Neural progenitor cell (in vitro differentiated cells): ENCODE data around the gene DCC. TPM values are rescaled to one million over a fixed set of nuclear protein-coding genes. Genes with fewer than 3 reads are reported as not detected.

Experiments
- DNase-seq: peaks from one replicate; pipeline ENCODE4 v3.0.0-alpha.2; 2016; ENCODE audit warnings: low spot score
- H2AFZ ChIP-seq: fragments of 200-600 bp; sonication (generic); replicated peaks from 2 replicates; pipeline ENCODE4 v1.6.1; 2016; ENCODE audit warnings: antibody characterized with exemption
- H3F3A ChIP-seq: fragments of 200-600 bp; sonication (generic); 2 replicates; pipeline ENCODE4 v1.6.1; 2016; ENCODE audit warnings: antibody characterized with exemption, low read depth
- H3K27ac ChIP-seq: fragments of 200-600 bp; sonication (generic); 2 replicates; pipeline ENCODE4 v1.5.1; 2016; ENCODE audit warnings: mild to moderate bottlenecking
- H3K27me3 ChIP-seq: fragments of 200-600 bp; sonication (generic); 2 replicates; pipeline ENCODE4 v1.6.1; 2016; ENCODE audit warnings: mild to moderate bottlenecking, moderate library complexity
- H3K36me3 ChIP-seq: fragments of 200-600 bp; sonication (generic); 2 replicates; pipeline ENCODE4 v1.5.1; 2016
- H3K4me1 ChIP-seq: fragments of 200-600 bp; sonication (generic); 2 replicates; pipeline ENCODE4 v1.6.1; 2016; ENCODE audit warnings: mixed run types
- H3K4me2 ChIP-seq: fragments of 200-600 bp; sonication (generic); 2 replicates; pipeline ENCODE4 v1.6.1; 2016
- H3K4me3 ChIP-seq: fragments of 200-600 bp; sonication (generic); 2 replicates; pipeline ENCODE4 v1.5.1; 2016
- H3K79me2 ChIP-seq: fragments of 200-600 bp; sonication (generic); 2 replicates; pipeline ENCODE4 v1.6.1; 2016; ENCODE audit warnings: low read depth
- H3K9ac ChIP-seq: fragments of 200-600 bp; sonication (generic); 2 replicates; pipeline ENCODE4 v1.6.1; 2016
- H3K9me3 ChIP-seq: fragments of 200-600 bp; sonication (generic); 2 replicates; pipeline ENCODE4 v1.5.1; 2016; ENCODE audit warnings: low read depth
- H4K20me1 ChIP-seq: fragments of 200-600 bp; sonication (generic); 2 replicates; pipeline ENCODE4 v1.6.1; 2016; ENCODE audit warnings: low read depth
- H3K27ac Mint-ChIP-seq: 3 replicates; pipeline ENCODE4 v1.8.0; 2021; ENCODE audit warnings: mixed read lengths
- H3K27me3 Mint-ChIP-seq: 2 replicates; pipeline ENCODE4 v1.8.0; 2022; ENCODE audit warnings: low read depth, mild to moderate bottlenecking, inconsistent platforms, moderate library complexity, mixed read lengths; ENCODE audit not compliant: insufficient read depth
- H3K36me3 Mint-ChIP-seq: 3 replicates; pipeline ENCODE4 v1.8.0; 2021; ENCODE audit warnings: mixed read lengths
- H3K4me1 Mint-ChIP-seq: 3 replicates; pipeline ENCODE4 v1.8.0; 2021; ENCODE audit warnings: mixed read lengths
- H3K4me3 Mint-ChIP-seq: 3 replicates; pipeline ENCODE4 v1.8.0; 2021; ENCODE audit warnings: mild to moderate bottlenecking, moderate library complexity, mixed read lengths
- H3K9me3 Mint-ChIP-seq: 3 replicates; pipeline ENCODE4 v1.8.0; 2020; ENCODE audit warnings: mixed read lengths
- CTCF ChIP-seq: fragments of 200-600 bp; sonication (generic); IDR thresholded peaks from 2 replicates; pipeline ENCODE4 v1.5.1; 2017; ENCODE audit warnings: antibody characterized with exemption, mild to moderate bottlenecking
- EZH2 ChIP-seq: fragments of 200-600 bp; sonication (generic); IDR thresholded peaks from 2 replicates; pipeline ENCODE4 v1.6.1; 2017; ENCODE audit warnings: antibody characterized with exemption, mild to moderate bottlenecking, moderate library complexity
- EZH2phosphoT487 ChIP-seq: fragments of 200-600 bp; sonication (generic); IDR thresholded peaks from 2 replicates; pipeline ENCODE4 v1.6.1; 2017; ENCODE audit warnings: antibody characterized with exemption
- total RNA-seq: library from RNA; depleted of rRNA; stranded (reverse); fragments of >200 nt; gene quantifications from 2 replicates; pipeline ENCODE4 v1.2.3, GENCODE V29; 2015; ENCODE audit warnings: low replicate concordance

The DCC gene
- total RNA-seq, 1 donor from 2014 or later = 0.41 TPM

GRCh38 chr18:52489396-52490306 lies 149.7 kb downstream of the DCC start:
- no peak overlapping the region for H3K4me2 ChIP-seq
- no peak overlapping the region for H3K27ac Mint-ChIP-seq
- H4K20me1 ChIP-seq = no peaks in the 10 kb centered on the region
- no peak overlapping the region for H3K4me3 ChIP-seq
- peaks cover 9% of the 10 kb centered on the region for H3K9me3 Mint-ChIP-seq
- no peaks in the 10 kb centered on the region for H3K27me3 ChIP-seq
- H3K4me1 Mint-ChIP-seq = no peaks in the 10 kb centered on the region
- no peak for DNase-seq
- no peaks in the 10 kb centered on the region for H3K79me2 ChIP-seq
- H3K36me3 ChIP-seq = no peaks in the 10 kb centered on the region
- peaks cover 10% of the 10 kb centered on the region for H3K9me3 ChIP-seq
- no peak overlapping the region for H3K4me3 Mint-ChIP-seq
- no peaks in the 10 kb centered on the region for H3K27me3 Mint-ChIP-seq
- no peak overlapping the region for H3K27ac ChIP-seq
- H2AFZ ChIP-seq = no peak overlapping the region
- no peaks in the 10 kb centered on the region for H3F3A ChIP-seq
- no peaks in the 10 kb centered on the region for H3K4me1 ChIP-seq
- TF ChIP-seq EZH2 = no peak
- TF ChIP-seq CTCF = no peak
- TF ChIP-seq EZH2phosphoT487 = no peak
- no peak overlapping the region for H3K9ac ChIP-seq
- no peaks in the 10 kb centered on the region for H3K36me3 Mint-ChIP-seq

- peaks cover 10% of the 10 kb centered on the region for H3K9me3 ChIP-seq
- no peak overlapping the region for H2AFZ ChIP-seq
- TF ChIP-seq EZH2 (no peak), CTCF (no peak), EZH2phosphoT487 (no peak)
- H3K4me2 ChIP-seq = no peak overlapping the region
- no peaks in the 10 kb centered on the region for H3K27me3 ChIP-seq
- no peak for DNase-seq
- Mint-ChIP-seq H3K27me3 (no peaks in the 10 kb centered on the region), H3K27ac (no peak overlapping the region), H3K36me3 (no peaks in the 10 kb centered on the region), H3K9me3 (peaks cover 9% of the 10 kb centered on the region), H3K4me3 (no peak overlapping the region), H3K4me1 (peaks cover 8% of the 10 kb centered on the region)
- H3K4me1 ChIP-seq = no peaks in the 10 kb centered on the region
- H4K20me1 ChIP-seq = no peaks in the 10 kb centered on the region
- no peaks in the 10 kb centered on the region for H3K36me3 ChIP-seq
- no peaks in the 10 kb centered on the region for H3K79me2 ChIP-seq
- H3K9ac ChIP-seq = no peak overlapping the region
- H3K27ac ChIP-seq = no peak overlapping the region
- no peak overlapping the region for H3K4me3 ChIP-seq
- no peaks in the 10 kb centered on the region for H3F3A ChIP-seq
Measured at GRCh38 chr18:52496426-52496825, 156.4 kb downstream of the DCC start.

DNA sequence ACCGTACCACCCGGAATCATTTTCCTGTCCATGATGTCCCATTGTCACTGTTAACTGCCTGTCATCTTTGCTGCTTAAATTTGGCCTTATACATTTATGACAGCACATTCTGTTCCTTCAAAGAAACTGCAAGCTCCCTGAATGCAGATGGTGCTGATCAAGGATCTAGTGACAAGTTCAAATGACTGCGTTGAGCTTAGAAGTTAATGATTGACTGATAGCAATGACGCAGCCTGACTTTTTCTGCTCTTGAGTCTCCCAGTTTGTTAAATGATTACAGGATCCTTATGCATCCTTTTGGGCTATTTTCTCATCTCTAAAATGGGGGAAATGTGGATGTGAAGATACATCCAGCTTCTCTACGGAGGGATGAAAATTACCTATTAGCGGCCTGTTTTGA lies 159.0 kb downstream of the DCC start:
- H3F3A ChIP-seq = no peaks in the 10 kb centered on the region
- Mint-ChIP-seq H3K27me3 (peaks cover 2% of the 10 kb centered on the region), H3K9me3 (peaks cover 4% of the 10 kb centered on the region), H3K4me1 (peaks cover 8% of the 10 kb centered on the region), H3K27ac (no peak overlapping the region), H3K4me3 (no peak overlapping the region), H3K36me3 (no peaks in the 10 kb centered on the region)
- H3K4me3 ChIP-seq = no peak overlapping the region
- H3K36me3 ChIP-seq = no peaks in the 10 kb centered on the region
- no peaks in the 10 kb centered on the region for H4K20me1 ChIP-seq
- no peak overlapping the region for H3K9ac ChIP-seq
- H3K4me2 ChIP-seq = no peak overlapping the region
- H3K9me3 ChIP-seq = peaks cover 3% of the 10 kb centered on the region
- no peaks in the 10 kb centered on the region for H3K27me3 ChIP-seq
- H3K27ac ChIP-seq = no peak overlapping the region
- H3K79me2 ChIP-seq = no peaks in the 10 kb centered on the region
- no peaks in the 10 kb centered on the region for H3K4me1 ChIP-seq
- no peak for TF ChIP-seq CTCF
- no peak for TF ChIP-seq EZH2phosphoT487
- no peak for TF ChIP-seq EZH2
- H2AFZ ChIP-seq = no peak overlapping the region
- no peak for DNase-seq
